Measurements from ENCODE around the gene P3H4. TPM values are rescaled to one million over a fixed set of nuclear protein-coding genes. Genes with fewer than 3 reads are reported as not detected.

The P3H4 gene
- polyA plus RNA-seq, 5 donors, result 23.9 to 46.8 (median 32.1) TPM

- no peak for DNase-seq
Measured at GRCh38 chr17:41823141-41823524, 11.4 kb upstream of the P3H4 start.

- DNase-seq, result no peak
Measured at GRCh38 chr17:41822216-41823140, 10.7 kb upstream of the P3H4 start.

DNA sequence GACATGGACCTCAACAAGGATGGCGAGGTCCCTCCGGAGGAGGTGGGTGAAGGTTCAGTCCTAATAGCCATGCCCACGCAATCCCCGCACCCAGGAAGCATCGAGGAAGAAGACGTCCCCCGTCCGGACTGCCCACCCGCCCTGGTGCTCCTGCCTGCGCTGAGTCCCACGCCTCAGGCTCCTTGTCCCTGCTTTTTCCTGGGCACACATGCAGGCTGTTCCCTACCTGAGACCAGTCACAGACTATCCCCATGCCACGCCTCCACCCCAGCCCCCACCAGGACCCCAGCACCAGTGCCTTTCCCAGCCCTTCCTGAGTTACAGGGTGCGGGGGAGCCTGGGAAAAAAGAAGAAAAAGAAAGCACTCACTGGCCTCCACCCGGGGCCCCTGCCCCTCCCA, 10.0 kb upstream of the P3H4 start:
- DNase-seq, result no peak

DNA sequence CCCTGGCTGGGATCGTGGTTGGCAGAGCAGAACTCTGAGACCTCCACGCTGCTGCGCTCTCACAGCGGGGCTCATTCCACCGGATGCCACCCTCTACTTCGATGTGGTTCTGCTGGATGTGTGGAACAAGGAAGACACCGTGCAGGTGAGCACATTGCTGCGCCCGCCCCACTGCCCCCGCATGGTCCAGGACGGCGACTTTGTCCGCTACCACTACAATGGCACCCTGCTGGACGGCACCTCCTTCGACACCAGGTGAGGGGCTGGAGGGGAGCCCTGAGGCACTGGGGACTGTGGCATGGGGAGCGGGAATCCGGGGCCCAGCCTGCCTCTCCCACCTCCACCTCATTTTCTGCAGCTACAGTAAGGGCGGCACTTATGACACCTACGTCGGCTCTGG, 6.3 kb upstream of the P3H4 start:
- DNase-seq, result no peak

- DNase-seq, result no peak
Measured at GRCh38 chr17:41816637-41817320, 5.0 kb upstream of the P3H4 start.

DNA sequence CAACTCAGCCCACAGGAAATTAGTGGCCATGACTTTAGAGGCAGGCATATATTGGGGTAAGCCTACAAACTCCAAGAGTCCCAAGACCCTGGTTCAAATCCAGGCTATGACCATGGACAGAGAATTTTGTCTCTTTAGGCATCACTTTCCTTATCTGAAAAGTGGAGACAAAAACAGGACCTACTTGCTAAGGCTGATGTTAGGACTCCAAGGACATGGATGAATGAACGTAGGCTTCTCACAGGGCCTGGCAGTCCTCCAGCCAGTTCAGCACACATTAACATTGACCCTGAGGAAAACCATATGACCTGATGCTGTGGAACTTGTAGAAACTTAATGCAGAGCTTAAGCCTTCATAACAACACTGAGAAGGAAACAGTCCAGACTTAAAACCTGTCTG, 2.4 kb upstream of the P3H4 start:
- DNase-seq, result no peak

DNA sequence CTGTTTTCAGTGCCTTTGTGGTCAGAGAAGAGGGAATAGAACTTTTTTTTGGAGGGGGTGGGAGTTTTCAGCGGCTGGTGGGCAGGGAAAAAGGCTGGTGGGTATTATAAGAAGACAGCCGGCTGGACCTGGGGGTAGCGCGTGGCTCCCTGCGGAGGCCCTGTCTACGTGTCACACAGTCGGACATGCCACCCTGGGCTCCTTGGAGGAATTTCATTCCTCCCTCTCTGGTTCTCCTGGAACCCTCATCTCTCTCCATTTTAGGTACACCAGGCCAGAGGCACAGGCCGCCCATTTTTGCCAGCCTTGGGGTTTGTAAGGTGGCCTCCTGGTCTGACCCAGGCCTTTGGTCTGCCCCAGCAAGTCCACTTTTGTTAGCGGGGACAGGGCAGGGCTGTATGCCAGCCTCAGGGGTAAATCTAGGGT, 2.0 kb upstream of the P3H4 start:
- DNase-seq, result no peak

DNA sequence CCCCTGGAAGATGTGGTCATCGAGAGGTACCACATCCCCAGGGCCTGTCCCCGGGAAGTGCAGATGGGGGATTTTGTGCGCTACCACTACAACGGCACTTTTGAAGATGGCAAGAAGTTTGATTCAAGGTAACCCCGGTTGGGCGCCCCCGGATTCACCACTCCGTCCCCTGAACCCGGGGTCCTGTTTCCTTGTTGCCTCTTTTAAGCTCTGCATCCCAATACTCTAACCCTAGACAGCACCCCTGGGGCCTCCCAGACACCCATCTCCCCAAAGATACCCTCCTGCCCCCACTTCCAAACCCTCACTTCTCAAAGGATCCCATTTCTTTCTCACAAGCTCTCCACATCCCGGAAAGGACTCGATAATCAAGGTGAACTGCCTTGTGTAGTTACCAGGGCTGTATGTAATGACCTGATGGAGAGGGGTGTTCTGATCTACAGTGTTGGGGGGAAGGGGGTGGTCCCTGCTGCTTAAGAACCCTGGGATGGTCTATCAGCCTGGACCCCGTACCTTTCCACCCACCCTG, 1.5 kb upstream of the P3H4 start:
- DNase-seq, result no peak

GRCh38 chr17:41812381-41813151, 817 bp upstream of the P3H4 start, which contains the start of gene FKBP10:
Gene FKBP10 (plus strand): TSS chr17:41813004. CDS start chr17:41813035, 31 bp downstream.
- DNase-seq, result peak; percentile 86 to 90

DNA sequence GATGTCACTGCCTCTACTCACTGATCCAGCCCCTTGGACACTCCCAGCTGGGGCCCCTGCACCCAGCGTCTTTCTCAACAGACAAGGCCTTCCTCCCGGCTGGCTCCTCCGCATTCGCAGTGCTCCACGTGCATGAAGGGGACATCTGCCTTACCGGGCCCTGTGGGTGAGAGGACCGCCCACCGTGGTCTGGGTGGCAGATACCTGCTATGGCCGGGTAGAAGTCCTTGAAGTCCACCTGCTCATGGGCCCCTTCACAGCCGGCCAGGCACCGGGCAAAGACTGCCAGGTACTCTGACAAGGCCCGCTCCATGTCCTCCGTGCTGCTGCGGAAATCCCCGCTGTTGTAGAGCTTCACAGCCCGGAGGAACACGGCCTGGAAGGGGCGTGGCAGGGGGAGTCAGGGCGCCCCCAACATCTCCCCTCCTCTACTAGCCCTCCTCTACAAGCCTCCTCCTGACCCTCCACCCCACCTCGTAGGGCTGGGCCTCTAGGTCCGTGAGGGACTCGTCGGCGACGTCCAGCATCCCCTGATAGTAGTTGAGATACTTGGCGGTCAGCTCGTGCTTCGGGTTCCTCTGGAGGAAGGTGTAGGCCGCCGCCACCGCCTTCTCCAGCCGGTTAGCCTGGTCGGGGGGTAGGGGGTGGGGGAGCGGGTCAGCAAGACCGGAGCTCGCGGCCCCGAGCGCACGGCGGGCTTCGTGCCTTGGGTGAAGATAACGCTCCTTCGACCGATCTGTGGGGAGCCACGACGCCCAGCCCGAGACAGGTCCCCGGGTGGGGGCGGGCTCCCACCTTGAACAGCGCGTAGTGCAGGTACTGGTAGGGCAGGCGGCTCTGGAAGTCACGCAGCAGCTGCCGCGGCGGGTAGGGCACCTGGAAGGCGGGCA, 845 bp downstream of the P3H4 start:
- DNase-seq, result no peak

DNA sequence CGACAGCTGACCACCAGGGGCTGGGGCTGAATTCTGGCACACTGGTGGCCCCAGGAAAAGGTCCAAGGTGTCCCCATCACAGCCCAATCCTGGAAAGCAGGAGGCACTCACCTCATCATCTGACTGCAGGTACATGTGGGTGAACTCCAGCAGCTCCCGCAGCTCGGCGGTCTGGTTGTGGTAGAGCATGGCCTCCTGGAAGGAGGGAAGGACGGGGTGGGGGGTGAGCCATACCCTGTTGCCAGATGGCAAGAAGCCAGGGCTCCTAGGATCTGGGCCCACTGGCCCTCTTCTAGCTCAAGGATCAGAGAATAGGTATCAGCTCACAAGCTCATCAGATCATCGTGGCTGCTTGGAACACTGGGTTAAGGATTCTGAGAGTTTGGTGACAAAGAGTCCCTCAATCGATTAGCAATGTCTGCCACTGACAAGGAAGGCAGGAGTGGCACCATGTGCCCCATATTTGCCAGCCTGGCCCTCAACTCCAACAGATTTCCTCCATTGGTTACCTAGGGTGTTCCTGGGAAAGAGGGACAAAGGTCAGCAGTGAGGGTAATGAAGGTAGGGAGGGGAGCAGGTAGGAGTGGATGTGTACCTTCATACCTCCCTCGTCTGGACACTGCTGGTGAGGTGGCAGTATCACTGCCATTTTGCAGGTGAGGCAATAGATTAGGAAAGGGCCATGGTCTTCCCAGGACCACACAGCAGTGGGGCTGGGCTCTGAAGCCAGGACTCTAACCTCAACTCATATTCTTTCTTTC, 4.9 kb downstream of the P3H4 start:
- DNase-seq, result no peak

- no peak for DNase-seq
Measured at GRCh38 chr17:41803049-41804020, 8.4 kb downstream of the P3H4 start.

- peak in 1 of 2 donors; percentile 78 for DNase-seq
Measured at GRCh38 chr17:41801374-41802271, 10.1 kb downstream of the P3H4 start.

DNA sequence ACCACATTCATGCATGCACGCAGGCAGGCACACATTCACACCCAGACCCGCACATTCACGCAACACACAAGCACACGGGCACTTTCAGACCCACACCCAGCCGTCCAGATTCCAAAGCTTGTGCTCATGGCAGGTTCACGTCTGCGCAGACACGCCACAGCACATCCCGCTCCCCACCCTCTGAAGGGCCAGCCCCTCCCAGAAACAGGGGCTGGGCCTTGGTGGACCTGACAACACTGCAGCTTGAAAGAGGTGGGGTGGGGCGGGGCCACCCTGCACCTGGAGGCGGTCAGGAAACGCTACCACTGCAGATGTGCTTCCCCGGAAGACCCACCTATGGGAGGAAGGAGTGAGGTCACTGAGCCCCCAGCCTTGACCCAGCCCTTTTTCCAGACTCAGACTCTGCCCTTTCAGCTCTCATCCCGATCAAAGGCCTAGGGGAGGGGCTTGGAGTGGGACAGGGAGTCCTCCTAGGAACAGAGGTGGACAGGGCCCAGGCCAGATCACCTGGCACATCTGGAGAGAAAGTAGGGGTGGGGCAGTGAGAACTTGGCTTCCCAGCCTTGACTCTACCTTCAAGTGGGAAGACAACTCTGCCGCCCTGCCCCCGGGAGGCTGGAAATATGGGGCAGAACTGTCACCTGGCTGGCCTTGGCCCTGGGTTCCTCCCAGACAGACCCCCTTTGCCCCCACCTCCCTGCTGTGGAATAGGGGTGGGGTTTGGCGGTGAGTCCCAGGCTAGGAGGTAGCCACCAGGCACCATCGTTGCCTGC, 11.0 kb downstream of the P3H4 start:
- peak in 1 of 2 donors; percentile 22 for DNase-seq

DNA sequence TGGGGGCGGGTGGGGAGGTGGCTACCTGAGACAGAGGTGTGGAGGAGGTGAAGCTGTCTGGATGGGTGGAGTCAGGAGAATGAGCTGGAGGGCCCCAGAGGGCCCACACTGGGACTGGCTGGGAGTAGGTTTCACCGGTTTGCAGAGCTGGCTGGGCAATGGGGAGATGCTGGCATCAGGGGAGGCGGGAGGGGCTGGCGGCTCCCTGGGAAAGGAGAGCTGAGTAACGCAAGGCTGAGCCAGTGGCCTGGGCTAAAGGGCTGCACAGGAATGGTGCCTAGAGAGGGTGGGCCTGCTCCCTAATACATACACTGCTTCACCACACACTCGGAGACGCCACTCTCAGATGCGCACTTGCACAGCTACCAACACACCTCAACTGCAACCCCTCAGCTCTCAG, 12.4 kb downstream of the P3H4 start:
- no peak for DNase-seq

- DNase-seq, result no peak
Measured at GRCh38 chr17:41797377-41797776, 14.4 kb downstream of the P3H4 start.
